Prostate gland (tissue), 2 donors: ENCODE measurements around the gene NR4A3. TPM values are rescaled to one million over a fixed set of nuclear protein-coding genes. Genes with fewer than 3 reads are reported as not detected.

Experiments
- DNase-seq: peaks from one replicate; pipeline ENCODE4 v3.0.0-alpha.2; 2019; ENCODE audit warnings: low spot score
- H3K27ac ChIP-seq, 2 donors: fragments of 200-600 bp; sonication (generic); 2 replicates each; pipeline ENCODE4 v1.5.1; 2017 to 2019
- H3K27me3 ChIP-seq: fragments of 200-600 bp; sonication (generic); replicated peaks from 2 replicates; pipeline ENCODE4 v1.5.1; 2019; ENCODE audit not compliant: insufficient read depth
- H3K36me3 ChIP-seq, 2 donors: fragments of 200-600 bp; sonication (generic); 1 replicate in 1 of 2; 2 replicates in 1 of 2; pipeline versions ENCODE4 v1.5.1 to v1.8.1; 2017 to 2019
- H3K4me1 ChIP-seq: fragments of 200-600 bp; sonication (generic); replicated peaks from 2 replicates; pipeline ENCODE4 v1.5.1; 2019
- H3K4me3 ChIP-seq, 2 donors: fragments of 200-600 bp; sonication (generic); 2 replicates each; pipeline ENCODE4 v1.5.1; 2017 to 2019
- H3K9me3 ChIP-seq: fragments of 200-600 bp; sonication (generic); 2 replicates; pipeline ENCODE4 v1.5.1; 2017
- POLR2A ChIP-seq: fragments of 450-650 bp; IDR thresholded peaks from one replicate; pipeline ENCODE4 v1.6.1; 2016; ENCODE audit warnings: antibody characterized with exemption, mild to moderate bottlenecking
- POLR2AphosphoS5 ChIP-seq: sonication (generic); formaldehyde crosslinking; IDR thresholded peaks from one replicate; pipeline ENCODE4 v1.6.1; 2017; ENCODE audit warnings: antibody characterized with exemption
- WGBS: methylation state at CpG from one replicate; pipeline ENCODE4 v1.1.5; 2018; 5-methylcytosine and 5-hydroxymethylcytosine counted together
- intact Hi-C: fragments of 100-400 bp; cut with DNase I; formaldehyde crosslinking; loops from one replicate; pipeline ENCODE4 v1.14.2; 2022
- total RNA-seq, 2 donors: library from RNA; depleted of rRNA; stranded (reverse); fragments of >200 nt; gene quantifications; one replicate each; pipeline ENCODE4 v1.1.0, GENCODE V29; 2016
- TF ChIP-seq, protein P1 (sequence below), 4 experiments: fragments of 200-600 bp in 2 of 4; fragments of 450-650 bp in 2 of 4; sonication (generic) in 2 of 4; IDR thresholded peaks; 1 replicate in 3 of 4; 2 replicates in 1 of 4; pipeline ENCODE4 v1.5.1; 2016 to 2019; ENCODE audit warnings: antibody characterized with exemption in 4 of 4, mild to moderate bottlenecking in 2 of 4, moderate library complexity in 2 of 4

The NR4A3 gene
- total RNA-seq, 2 donors from 2014 or later: 0.64 to 1.1 TPM

DNA sequence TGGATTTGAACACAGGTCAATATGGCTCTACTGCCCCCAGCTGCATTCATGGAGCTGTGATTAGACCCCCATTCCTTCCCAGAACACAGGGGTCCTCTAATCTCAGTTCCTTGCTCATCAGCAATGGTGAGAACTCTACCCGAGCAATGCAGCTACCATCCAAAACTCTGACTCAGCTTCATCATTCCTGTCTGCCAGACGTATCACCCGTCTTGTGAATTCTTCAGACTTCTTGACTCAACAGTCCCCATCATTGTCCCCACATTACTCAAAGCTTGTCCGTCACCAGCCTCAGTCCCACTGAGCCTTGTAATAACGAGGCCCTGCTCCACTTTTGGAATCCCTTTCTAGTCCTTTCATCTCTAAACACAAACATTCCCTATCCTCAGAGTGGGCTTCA lies 48.4 kb downstream of the NR4A3 start:
- H3K4me3 ChIP-seq: no peak overlapping the region
- no peak overlapping the region for H3K27ac ChIP-seq
- H3K9me3 ChIP-seq: no peaks in the 10 kb centered on the region
- TF ChIP-seq POLR2AphosphoS5: no peak
- no peak for TF ChIP-seq POLR2A
- TF ChIP-seq, protein P1, sequence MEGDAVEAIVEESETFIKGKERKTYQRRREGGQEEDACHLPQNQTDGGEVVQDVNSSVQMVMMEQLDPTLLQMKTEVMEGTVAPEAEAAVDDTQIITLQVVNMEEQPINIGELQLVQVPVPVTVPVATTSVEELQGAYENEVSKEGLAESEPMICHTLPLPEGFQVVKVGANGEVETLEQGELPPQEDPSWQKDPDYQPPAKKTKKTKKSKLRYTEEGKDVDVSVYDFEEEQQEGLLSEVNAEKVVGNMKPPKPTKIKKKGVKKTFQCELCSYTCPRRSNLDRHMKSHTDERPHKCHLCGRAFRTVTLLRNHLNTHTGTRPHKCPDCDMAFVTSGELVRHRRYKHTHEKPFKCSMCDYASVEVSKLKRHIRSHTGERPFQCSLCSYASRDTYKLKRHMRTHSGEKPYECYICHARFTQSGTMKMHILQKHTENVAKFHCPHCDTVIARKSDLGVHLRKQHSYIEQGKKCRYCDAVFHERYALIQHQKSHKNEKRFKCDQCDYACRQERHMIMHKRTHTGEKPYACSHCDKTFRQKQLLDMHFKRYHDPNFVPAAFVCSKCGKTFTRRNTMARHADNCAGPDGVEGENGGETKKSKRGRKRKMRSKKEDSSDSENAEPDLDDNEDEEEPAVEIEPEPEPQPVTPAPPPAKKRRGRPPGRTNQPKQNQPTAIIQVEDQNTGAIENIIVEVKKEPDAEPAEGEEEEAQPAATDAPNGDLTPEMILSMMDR (IDR thresholded peaks at IDR 0.05): no peak
- DNase-seq: no peak
- no peaks in the 10 kb centered on the region for H3K27me3 ChIP-seq
- 87% methylated on average over 5 of the region's 5 CpGs for WGBS
- no peaks in the 10 kb centered on the region for H3K36me3 ChIP-seq
- intact Hi-C loops: no loop called here
- no peaks in the 10 kb centered on the region for H3K4me1 ChIP-seq

DNA sequence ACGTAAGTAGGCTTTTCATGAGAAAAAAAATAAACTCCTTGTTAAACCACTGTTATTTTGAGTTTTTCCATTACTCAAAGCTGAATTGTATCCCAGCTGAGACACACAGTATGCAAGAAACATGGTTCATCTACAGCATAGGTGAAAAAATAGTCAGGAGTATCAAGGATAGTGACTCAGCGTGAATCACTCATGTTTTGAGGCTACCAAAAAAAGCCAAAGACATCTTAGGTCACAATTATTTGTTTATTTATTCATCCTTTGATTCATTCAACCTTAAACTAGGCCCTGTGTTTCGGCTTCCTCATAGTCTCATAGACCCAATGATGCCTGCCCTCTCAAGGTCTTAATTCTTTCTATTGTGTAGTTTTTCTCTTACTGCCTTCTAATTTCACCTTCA lies 51.8 kb downstream of the NR4A3 start:
- 89% methylated on average over 3 of the region's 3 CpGs for WGBS
- no peaks in the 10 kb centered on the region for H3K36me3 ChIP-seq
- TF ChIP-seq POLR2AphosphoS5: no peak
- TF ChIP-seq POLR2A: no peak
- TF ChIP-seq, protein P1 (IDR thresholded peaks at IDR 0.05): no peak
- H3K4me1 ChIP-seq: no peaks in the 10 kb centered on the region
- DNase-seq: no peak
- H3K9me3 ChIP-seq: no peaks in the 10 kb centered on the region
- no peaks in the 10 kb centered on the region for H3K27me3 ChIP-seq
- intact Hi-C loops: no loop called here
- no peak overlapping the region for H3K4me3 ChIP-seq
- H3K27ac ChIP-seq: no peak overlapping the region

DNA sequence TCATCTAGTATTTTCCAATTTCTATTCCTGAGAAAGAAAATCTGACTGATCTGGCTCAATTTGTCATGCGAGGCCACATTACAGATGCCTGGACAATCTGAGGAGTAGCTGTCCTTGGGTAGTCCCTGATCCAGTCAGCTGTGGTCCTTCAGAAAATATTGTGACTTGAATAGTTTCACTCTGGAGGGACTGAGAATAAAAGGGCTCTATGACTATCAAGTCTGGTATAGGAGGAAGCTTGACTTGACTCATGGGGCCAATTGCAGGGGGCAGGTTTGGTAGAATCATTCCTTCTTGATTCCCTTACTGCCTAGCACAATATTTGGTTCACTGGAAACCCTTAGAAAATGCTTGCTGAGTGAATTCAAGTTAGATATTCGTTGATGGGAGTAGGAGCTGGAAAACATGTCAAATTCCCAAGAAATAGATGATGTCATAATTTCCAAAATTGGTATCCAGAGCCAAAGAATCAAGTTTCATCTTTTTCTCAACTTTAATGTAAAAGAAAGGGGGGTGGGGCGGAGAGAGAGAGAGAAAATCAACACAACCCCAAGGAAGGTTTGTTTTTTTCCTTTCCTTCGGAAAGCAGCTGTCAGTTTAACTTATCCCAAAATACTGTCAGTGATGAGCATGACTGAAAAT lies 52.4 kb downstream of the NR4A3 start:
- no peak for TF ChIP-seq POLR2AphosphoS5
- no peak for TF ChIP-seq POLR2A
- TF ChIP-seq, protein P1 (IDR thresholded peaks at IDR 0.05): no peak
- 94% methylated on average over 4 of the region's 4 CpGs for WGBS
- no peaks in the 10 kb centered on the region for H3K4me1 ChIP-seq
- no peaks in the 10 kb centered on the region for H3K27me3 ChIP-seq
- no peaks in the 10 kb centered on the region for H3K9me3 ChIP-seq
- no peaks in the 10 kb centered on the region for H3K36me3 ChIP-seq
- no peak overlapping the region for H3K4me3 ChIP-seq
- no peak for DNase-seq
- intact Hi-C loops: no loop called here
- H3K27ac ChIP-seq: no peak overlapping the region

DNA sequence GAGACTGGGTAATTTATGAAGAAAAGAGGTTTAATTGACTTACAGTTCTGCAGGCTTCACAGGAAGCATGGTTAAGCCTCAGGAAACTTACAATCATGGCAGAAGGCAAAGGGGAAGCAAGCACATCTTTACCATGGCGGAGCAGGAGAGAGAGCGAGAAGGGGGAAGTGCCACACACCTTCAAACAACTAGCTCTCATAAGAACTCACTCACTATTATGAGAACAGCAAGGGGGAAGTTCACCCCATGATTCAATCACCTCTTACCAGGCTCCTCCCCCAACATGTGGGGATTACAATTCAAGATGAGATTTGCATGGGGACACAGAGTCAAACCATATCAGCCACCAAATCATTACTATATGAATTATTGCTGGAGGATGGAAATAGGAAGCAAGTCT lies 54.5 kb downstream of the NR4A3 start:
- H3K27ac ChIP-seq: no peak overlapping the region
- H3K27me3 ChIP-seq: no peaks in the 10 kb centered on the region
- H3K9me3 ChIP-seq: no peaks in the 10 kb centered on the region
- no peaks in the 10 kb centered on the region for H3K4me1 ChIP-seq
- TF ChIP-seq POLR2A: no peak
- TF ChIP-seq, protein P1 (IDR thresholded peaks at IDR 0.05): no peak
- no peak for TF ChIP-seq POLR2AphosphoS5
- 93% methylated on average over 2 of the region's 2 CpGs for WGBS
- no peak for DNase-seq
- intact Hi-C loops: no loop called here
- no peak overlapping the region for H3K4me3 ChIP-seq
- no peaks in the 10 kb centered on the region for H3K36me3 ChIP-seq

DNA sequence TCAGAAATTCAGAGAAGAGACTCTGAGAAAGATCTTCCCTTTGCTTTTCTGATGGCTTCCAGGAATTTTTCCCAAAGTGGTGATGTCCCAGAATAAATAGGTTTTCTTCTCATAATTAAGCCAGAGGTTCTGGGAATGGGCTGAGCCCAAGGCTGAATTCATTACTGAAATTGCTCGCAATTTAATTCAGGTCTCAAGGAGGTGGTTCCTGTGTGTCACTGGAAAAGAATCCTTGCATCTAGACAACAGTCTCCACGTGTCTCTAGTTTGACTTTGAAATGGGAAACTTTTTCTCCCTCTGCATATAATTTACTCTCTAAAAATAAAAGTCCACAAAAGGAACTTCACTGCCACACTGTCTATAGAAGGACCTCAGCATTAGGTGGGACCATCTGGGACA lies 57.0 kb downstream of the NR4A3 start:
- WGBS: 71% methylated on average over 2 of the region's 2 CpGs
- no peaks in the 10 kb centered on the region for H3K36me3 ChIP-seq
- DNase-seq: no peak
- H3K4me1 ChIP-seq: no peaks in the 10 kb centered on the region
- intact Hi-C loops: no loop called here
- H3K9me3 ChIP-seq: no peaks in the 10 kb centered on the region
- H3K27ac ChIP-seq: no peak overlapping the region
- TF ChIP-seq POLR2AphosphoS5 (no peak), POLR2A (no peak)
- TF ChIP-seq, protein P1 (IDR thresholded peaks at IDR 0.05): no peak
- no peaks in the 10 kb centered on the region for H3K27me3 ChIP-seq
- no peak overlapping the region for H3K4me3 ChIP-seq
